Keratinocyte (primary cell): Measurements from ENCODE around the gene SMC5. TPM values are rescaled to one million over a fixed set of nuclear protein-coding genes. Genes with fewer than 3 reads are reported as not detected.

Source experiments
- DNase-seq: peaks from one replicate; pipeline ENCODE4 v3.0.0-alpha.2; 2011; ENCODE audit warnings: low read depth, missing footprints, low spot score
- FAIRE-seq: peaks from 2 replicates; lab custom pipeline; 2011; peaks lifted over from hg19 to GRCh38; lab: Jason Lieb, UNC
- H2AFZ ChIP-seq: 2 replicates; pipeline ENCODE4 v1.6.0; 2012; ENCODE audit warnings: low read length, control low read depth, inconsistent platforms; ENCODE audit not compliant: control insufficient read depth
- H3K27ac ChIP-seq: 2 replicates; pipeline ENCODE4 v1.5.1; 2011; ENCODE audit warnings: low read length; ENCODE audit not compliant: control insufficient read depth, insufficient read depth
- H3K27me3 ChIP-seq: 3 replicates; pipeline ENCODE4 v1.6.0; 2011; ENCODE audit warnings: low read length; ENCODE audit not compliant: control insufficient read depth, insufficient read depth; ENCODE audit errors: extremely low read depth
- H3K36me3 ChIP-seq, 2 experiments: 2 replicates in 1 of 2; 3 replicates in 1 of 2; pipeline ENCODE4 v1.5.1; 2011; ENCODE audit warnings: low read length in 2 of 2, mild to moderate bottlenecking in 1 of 2; ENCODE audit not compliant: control insufficient read depth in 2 of 2, insufficient read depth in 2 of 2; ENCODE audit errors: extremely low read depth in 1 of 2
- H3K4me1 ChIP-seq: 3 replicates; pipeline ENCODE4 v1.5.1; 2011; ENCODE audit warnings: low read length; ENCODE audit not compliant: control insufficient read depth, insufficient read depth; ENCODE audit errors: extremely low read depth
- H3K4me2 ChIP-seq: 3 replicates; pipeline ENCODE4 v1.6.0; 2011; ENCODE audit warnings: low read depth, low read length; ENCODE audit not compliant: control insufficient read depth, insufficient read depth; ENCODE audit errors: extremely low read depth
- H3K4me3 ChIP-seq, 3 experiments: fragments of 200-600 bp in 1 of 3; sonication (generic) in 1 of 3; 2 replicates in 2 of 3; 3 replicates in 1 of 3; pipeline ENCODE4 v1.5.1; 2011 to 2016; ENCODE audit warnings: low read length in 3 of 3, mild to moderate bottlenecking in 3 of 3, control low read depth in 2 of 3, inconsistent platforms in 1 of 3, low read depth in 1 of 3, mixed read lengths in 1 of 3, mixed run types in 1 of 3, moderate library complexity in 1 of 3; ENCODE audit not compliant: control insufficient read depth in 2 of 3, insufficient read depth in 2 of 3; ENCODE audit errors: extremely low read depth in 1 of 3
- H3K79me2 ChIP-seq: 2 replicates; pipeline ENCODE4 v1.6.0; 2012; ENCODE audit warnings: low read length; ENCODE audit not compliant: control insufficient read depth, insufficient read depth
- H3K9ac ChIP-seq: 3 replicates; pipeline ENCODE4 v1.6.0; 2011; ENCODE audit warnings: low read length; ENCODE audit not compliant: control insufficient read depth, insufficient read depth; ENCODE audit errors: extremely low read depth
- H3K9me1 ChIP-seq: 3 replicates; pipeline ENCODE4 v1.6.0; 2011; ENCODE audit warnings: low read length; ENCODE audit not compliant: control insufficient read depth, insufficient read depth; ENCODE audit errors: extremely low read depth
- H3K9me3 ChIP-seq: 2 replicates; pipeline ENCODE4 v1.5.1; 2012; ENCODE audit warnings: low read depth, low read length; ENCODE audit not compliant: control insufficient read depth
- H4K20me1 ChIP-seq: 3 replicates; pipeline ENCODE4 v1.6.0; 2011; ENCODE audit warnings: low read length; ENCODE audit not compliant: control insufficient read depth, insufficient read depth; ENCODE audit errors: extremely low read depth
- EZH2 ChIP-seq: IDR thresholded peaks from one replicate; pipeline ENCODE4 v1.6.1; 2012; ENCODE audit warnings: inconsistent platforms, mild to moderate bottlenecking, low read length, moderate library complexity
- dilution Hi-C: fragments of 300-500 bp; cut with MboI; formaldehyde crosslinking; loops from one replicate; pipeline ENCODE4 v1.7.0; 2020; ENCODE audit warnings: low sequenced_read_pairs; ENCODE audit not compliant: extremely low pct_ligation_motif_present
- polyA plus RNA-seq, 5 experiments: library from polyadenylated mRNA; depleted of rRNA in 3 of 5; stranded (reverse) in 3 of 5; stranded (forward) in 1 of 5; unstranded in 1 of 5; fragments of >200 nt; gene quantifications; 1 replicate in 1 of 5; 2 replicates in 3 of 5; 3 replicates in 1 of 5; pipeline versions ENCODE4 v1.2.1 to v1.2.3, GENCODE V29; 2011 to 2012; ENCODE audit warnings: missing spikeins in 2 of 5, low read depth in 1 of 5, low replicate concordance in 1 of 5
- TF ChIP-seq, protein P1 (sequence below), 3 experiments: IDR thresholded peaks in 1 of 3; conservative IDR thresholded peaks in 1 of 3; optimal IDR thresholded peaks in 1 of 3; 2 replicates in 2 of 3; 3 replicates in 1 of 3; pipeline versions ENCODE3 to v1.5.1; 2011; ENCODE audit warnings: low read length in 3 of 3, mild to moderate bottlenecking in 3 of 3, moderate library complexity in 2 of 3, control low read depth in 1 of 3, inconsistent platforms in 1 of 3; ENCODE audit not compliant: insufficient read depth in 2 of 3; ENCODE audit errors: extremely low read depth in 1 of 3

SMC5 gene
- polyA plus RNA-seq, 1 donor (not counting 4 experiments of a cell fraction or from before 2014, with no cell fraction given), result 16.5 TPM

DNA sequence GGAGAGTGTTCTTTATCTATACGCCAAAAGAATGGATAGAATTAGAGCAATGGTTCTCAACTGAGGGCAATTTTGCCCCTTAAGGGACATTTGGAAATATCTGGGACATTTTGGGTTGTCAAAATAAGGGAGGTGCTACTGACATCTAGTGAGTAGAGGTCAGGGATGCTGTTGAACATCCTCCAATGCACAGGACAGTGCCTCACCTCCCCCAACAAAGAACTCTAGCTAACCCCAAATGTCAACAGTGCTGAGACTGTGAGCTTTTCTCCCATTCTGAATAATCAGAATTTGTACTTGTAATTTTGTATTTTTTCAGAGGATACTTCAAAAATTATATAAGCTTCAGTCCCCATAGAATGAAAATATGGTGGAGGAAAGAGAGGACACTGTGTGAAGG lies 8.6 kb upstream of the SMC5 start:
- Histone ChIP-seq H3K4me2 (no peak overlapping the region), H4K20me1 (no peaks in the 10 kb centered on the region), H3K4me1 (peaks cover 2% of the 10 kb centered on the region), H3K9ac (no peak overlapping the region), H3K9me3 (no peaks in the 10 kb centered on the region), H3K27me3 (no peaks in the 10 kb centered on the region), H3K4me3 (no peak overlapping the region), H3K36me3 (no peaks in the 10 kb centered on the region), H3K27ac (no peak overlapping the region), H3K9me1 (no peaks in the 10 kb centered on the region), H2AFZ (no peak overlapping the region), H3K79me2 (no peaks in the 10 kb centered on the region)
- dilution Hi-C loops, result no loop called here
- FAIRE-seq, result no peak
- TF ChIP-seq, protein P1, sequence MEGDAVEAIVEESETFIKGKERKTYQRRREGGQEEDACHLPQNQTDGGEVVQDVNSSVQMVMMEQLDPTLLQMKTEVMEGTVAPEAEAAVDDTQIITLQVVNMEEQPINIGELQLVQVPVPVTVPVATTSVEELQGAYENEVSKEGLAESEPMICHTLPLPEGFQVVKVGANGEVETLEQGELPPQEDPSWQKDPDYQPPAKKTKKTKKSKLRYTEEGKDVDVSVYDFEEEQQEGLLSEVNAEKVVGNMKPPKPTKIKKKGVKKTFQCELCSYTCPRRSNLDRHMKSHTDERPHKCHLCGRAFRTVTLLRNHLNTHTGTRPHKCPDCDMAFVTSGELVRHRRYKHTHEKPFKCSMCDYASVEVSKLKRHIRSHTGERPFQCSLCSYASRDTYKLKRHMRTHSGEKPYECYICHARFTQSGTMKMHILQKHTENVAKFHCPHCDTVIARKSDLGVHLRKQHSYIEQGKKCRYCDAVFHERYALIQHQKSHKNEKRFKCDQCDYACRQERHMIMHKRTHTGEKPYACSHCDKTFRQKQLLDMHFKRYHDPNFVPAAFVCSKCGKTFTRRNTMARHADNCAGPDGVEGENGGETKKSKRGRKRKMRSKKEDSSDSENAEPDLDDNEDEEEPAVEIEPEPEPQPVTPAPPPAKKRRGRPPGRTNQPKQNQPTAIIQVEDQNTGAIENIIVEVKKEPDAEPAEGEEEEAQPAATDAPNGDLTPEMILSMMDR (optimal IDR thresholded peaks at IDR 0.05 in 1 of 3, IDR thresholded peaks at IDR 0.05 in 1 of 3, conservative IDR thresholded peaks at IDR 0.05 in 1 of 3; ENCODE audit: extremely low read depth in 1 of 3, insufficient read depth in 2 of 3, low read length in 3 of 3), result no peak
- no peak for TF ChIP-seq EZH2
- DNase-seq, result no peak

- peak overlapping the region; percentile 54 for H3K9ac ChIP-seq
- no peaks in the 10 kb centered on the region for H3K9me3 ChIP-seq
- TF ChIP-seq EZH2, result no peak
- TF ChIP-seq, protein P1 (optimal IDR thresholded peaks at IDR 0.05 in 1 of 3, IDR thresholded peaks at IDR 0.05 in 1 of 3, conservative IDR thresholded peaks at IDR 0.05 in 1 of 3; ENCODE audit: extremely low read depth in 1 of 3, insufficient read depth in 2 of 3, low read length in 3 of 3), result no peak
- H3K4me2 ChIP-seq, result peak overlapping the region; percentile 84
- no peaks in the 10 kb centered on the region for H3K9me1 ChIP-seq
- H3K4me3 ChIP-seq, result peak overlapping the region in 2 of 3 experiments; percentile 4 to 24
- peaks cover 39% of the 10 kb centered on the region for H3K4me1 ChIP-seq
- peaks cover 16% of the 10 kb centered on the region for H3K79me2 ChIP-seq
- DNase-seq (no peak), FAIRE-seq (no peak)
- H4K20me1 ChIP-seq, result peaks cover 2% of the 10 kb centered on the region
- H3K27ac ChIP-seq, result peak overlapping the region; percentile 67
- H2AFZ ChIP-seq, result peak overlapping the region; percentile 60
- dilution Hi-C loops, result no loop called here
- H3K36me3 ChIP-seq, result peaks cover 0 to 2% of the 10 kb centered on the region in 2 experiments
- H3K27me3 ChIP-seq, result no peaks in the 10 kb centered on the region
Measured at GRCh38 chr9:70255486-70255885, 3.3 kb upstream of the SMC5 start.
